ENCODE results near the gene LAMP2. TPM values are rescaled to one million over a fixed set of nuclear protein-coding genes. Genes with fewer than 3 reads are reported as not detected.

Gene LAMP2
- total RNA-seq, 2 experiments from 2014 or later = 41.2 to 44.7 TPM

Other genes starting within 250 kb of the LAMP2 start
- gene ZBTB33, start 218.5 kb downstream of the LAMP2 start, total RNA-seq = 10 to 100 TPM; 16.9 to 17.4 TPM
- under 1 TPM in 1 of 2 experiments, not detected in 1; 0.15 TPM for gene TMEM255A, start 157.8 kb downstream of the LAMP2 start, total RNA-seq
- gene ATP1B4, start 107.2 kb downstream of the LAMP2 start, total RNA-seq = not detected
- gene CUL4B, start 91.7 kb upstream of the LAMP2 start, total RNA-seq = 10 to 100 TPM; 31.1 to 32.9 TPM
- 10 to 100 TPM; 45.7 to 57.6 TPM for gene MCTS1, start 134.8 kb upstream of the LAMP2 start, total RNA-seq
- gene C1GALT1C1, start 160.8 kb upstream of the LAMP2 start, total RNA-seq = 10 to 100 TPM; 20.4 to 27.7 TPM

Data from activated CD8-positive, alpha-beta memory T cell treated with anti-CD3 and anti-CD28 coated beads, Interleukin-2, amount 10 ng/mL, durations not matched to agents 7 days and 5 days (primary cell).